GM12878 (cell line): ENCODE measurements around the gene RIC8B. TPM values are rescaled to one million over a fixed set of nuclear protein-coding genes. Genes with fewer than 3 reads are reported as not detected.
A peak's percentile ranks its signal among the peaks of the same experiment; 100 is the strongest.

ENCODE experiments used
- ATF3 ChIP-seq: IDR thresholded peaks from 2 replicates; pipeline ENCODE4 v1.6.1; 2011; ENCODE audit warnings: low read depth, mild to moderate bottlenecking, low read length, moderate library complexity, borderline replicate concordance; ENCODE audit errors: extremely low read depth
- BRCA1 ChIP-seq: IDR thresholded peaks from 2 replicates; pipeline ENCODE4 v1.6.1; 2011; ENCODE audit warnings: low read depth, low read length, improper control_type of control experiment
- CEBPB ChIP-seq, 2 experiments: fragments of 150-350 bp in 1 of 2; IDR thresholded peaks; 2 replicates each; pipeline ENCODE4 v1.6.1; 2012 to 2014; ENCODE audit warnings: low read depth in 2 of 2, low read length in 2 of 2, borderline replicate concordance in 1 of 2, inconsistent platforms in 1 of 2
- CHD1 ChIP-seq: IDR thresholded peaks from 2 replicates; pipeline ENCODE4 v1.6.1; 2012; ENCODE audit warnings: low read depth, low read length, improper control_type of control experiment
- E2F8 ChIP-seq: fragments of 450-650 bp; IDR thresholded peaks from 2 replicates; pipeline ENCODE4 v1.6.1; 2018; ENCODE audit warnings: mild to moderate bottlenecking, low read depth, moderate library complexity; ENCODE audit not compliant: partially characterized antibody
- HCFC1 ChIP-seq: fragments of 150-350 bp; IDR thresholded peaks from 2 replicates; pipeline ENCODE4 v1.6.1; 2014; ENCODE audit warnings: low read length
- IKZF2 ChIP-seq, 2 experiments: fragments of 450-650 bp; IDR thresholded peaks; 2 replicates each; pipeline ENCODE4 v1.6.1; 2017; ENCODE audit warnings: mild to moderate bottlenecking in 2 of 2, moderate library complexity in 2 of 2
- JUND ChIP-seq: IDR thresholded peaks from 2 replicates; pipeline ENCODE4 v1.6.1; 2012; ENCODE audit warnings: low read depth, mild to moderate bottlenecking, low read length, improper control_type of control experiment, moderate library complexity
- MYB ChIP-seq: fragments of 150-350 bp; IDR thresholded peaks from 2 replicates; pipeline ENCODE4 v1.6.1; 2014; ENCODE audit warnings: mild to moderate bottlenecking, low read depth, low read length, borderline replicate concordance
- MYC ChIP-seq: IDR thresholded peaks from 2 replicates; pipeline ENCODE4 v1.6.1; 2011; ENCODE audit warnings: mild to moderate bottlenecking, low read length, moderate library complexity, inconsistent platforms; ENCODE audit not compliant: insufficient read depth, insufficient replicate concordance, insufficient read length, severe bottlenecking
- NFIC ChIP-seq: IDR thresholded peaks from 2 replicates; pipeline ENCODE4 v1.6.1; 2012; ENCODE audit warnings: low read depth, mild to moderate bottlenecking, inconsistent platforms, low read length, moderate library complexity
- NR2F1 ChIP-seq: fragments of 450-650 bp; conservative IDR thresholded peaks from 2 replicates; pipeline ENCODE4 v1.6.1; 2017; ENCODE audit warnings: mild to moderate bottlenecking
- POLR2A ChIP-seq: IDR thresholded peaks from 2 replicates; pipeline ENCODE4 v1.6.1; 2011; ENCODE audit warnings: low read depth, mild to moderate bottlenecking, low read length
- POLR2AphosphoS5 ChIP-seq: IDR thresholded peaks from 2 replicates; pipeline ENCODE4 v1.6.1; 2011; ENCODE audit warnings: mild to moderate bottlenecking, low read length, inconsistent platforms
- RELA ChIP-seq: fragments of 450-650 bp; IDR thresholded peaks from 2 replicates; pipeline ENCODE4 v1.8.0; 2014; ENCODE audit warnings: borderline replicate concordance; ENCODE audit not compliant: partially characterized antibody
- RELB ChIP-seq: fragments of 450-650 bp; IDR thresholded peaks from 2 replicates; pipeline ENCODE4 v1.6.1; 2017; ENCODE audit warnings: low read depth, mild to moderate bottlenecking, moderate library complexity
- SKIL ChIP-seq: fragments of 450-650 bp; IDR thresholded peaks from 2 replicates; pipeline ENCODE4 v1.6.1; 2017; ENCODE audit warnings: mild to moderate bottlenecking, low read depth, inconsistent platforms; ENCODE audit not compliant: poor library complexity, severe bottlenecking
- SMAD5 ChIP-seq: IDR thresholded peaks from 2 replicates; pipeline ENCODE4 v1.6.1; 2016; ENCODE audit warnings: antibody characterized with exemption, low read depth
- STAT1 ChIP-seq: fragments of 450-650 bp; conservative IDR thresholded peaks from 2 replicates; pipeline ENCODE4 v1.6.1; 2014; ENCODE audit warnings: antibody characterized with exemption, mild to moderate bottlenecking
- STAT3 ChIP-seq: IDR thresholded peaks from 2 replicates; pipeline ENCODE4 v1.6.1; 2011; ENCODE audit warnings: low read depth, low read length, improper control_type of control experiment
- TAF1 ChIP-seq: IDR thresholded peaks from 2 replicates; pipeline ENCODE4 v1.6.1; 2011; ENCODE audit warnings: mild to moderate bottlenecking, low read depth, low read length, borderline replicate concordance
- ZNF24 ChIP-seq: fragments of 450-650 bp; IDR thresholded peaks from 2 replicates; pipeline ENCODE4 v1.6.1; 2017; ENCODE audit warnings: antibody characterized with exemption, mild to moderate bottlenecking
- ZNF384 ChIP-seq: IDR thresholded peaks from 2 replicates; pipeline ENCODE4 v1.6.1; 2012; ENCODE audit warnings: low read depth, mild to moderate bottlenecking, low read length, improper control_type of control experiment, borderline replicate concordance
- ZZZ3 ChIP-seq: IDR thresholded peaks from 2 replicates; pipeline ENCODE4 v1.6.1; 2011; ENCODE audit warnings: low read depth; ENCODE audit not compliant: control insufficient read depth, insufficient read length
- polyA plus RNA-seq, 11 experiments: library from polyadenylated mRNA; depleted of rRNA in 4 of 11; unstranded in 6 of 11; stranded (reverse) in 5 of 11; fragments of >200 nt; fragmentation: Nextera tagmentation in 4 of 11; fragmentation: Illumina TruSeq in 1 of 11; extraction: Ambion mirVana in 4 of 11; extraction: Trizol in 1 of 11; gene quantifications; 1 replicate in 1 of 11; 2 replicates in 10 of 11; pipeline versions ENCODE4 v1.2.1 to v1.2.3, GENCODE V29; 2011 to 2016; ENCODE audit warnings: inconsistent platforms in 2 of 11, missing spikeins in 2 of 11, low read depth in 1 of 11
- total RNA-seq, 4 experiments: library from RNA; depleted of rRNA in 3 of 4; stranded (reverse); fragments of >200 nt in 3 of 4; fragmentation: Illumina TruSeq in 1 of 4; extraction: Trizol in 1 of 4; gene quantifications; 2 replicates each; pipeline versions ENCODE4 v1.2.1 to v1.2.3, GENCODE V29; 2013 to 2021

The RIC8B gene
- total and polyA plus RNA-seq, 10 of the 15 experiments (the other 5 are each of a cell fraction or from before 2014, with no cell fraction given) = 2.3 to 10.8 (median 6.2) TPM

- TF ChIP-seq RELA = peak; percentile 37
- peak; percentile 71 for TF ChIP-seq SKIL
- TF ChIP-seq POLR2A = peak; percentile 68
- TF ChIP-seq RELB = peak; percentile 86
- TF ChIP-seq BRCA1 = peak; percentile 34; the same call in 1 of the 2 replicates
- peak; percentile 16; the same call in 1 of the 2 replicates for TF ChIP-seq MYB
- peak; percentile 83 for TF ChIP-seq E2F8
- TF ChIP-seq CEBPB (IDR thresholded peaks at IDR 0.05; ENCODE audit: borderline replicate concordance in 1 of 2, low read depth in 2 of 2, low read length in 2 of 2) = no peak
- TF ChIP-seq ZNF24 = no peak
- no peak for TF ChIP-seq ZZZ3
- no peak for TF ChIP-seq MYC
- TF ChIP-seq IKZF2 (IDR thresholded peaks at IDR 0.05) = peak; percentile 98 to 99
- 0 out of 2 replicates have a peak, but pooled peaks have one; percentile 42 for TF ChIP-seq CHD1
- no peak for TF ChIP-seq ATF3
- peak; percentile 64 for TF ChIP-seq POLR2AphosphoS5
- TF ChIP-seq SMAD5 = 0 out of 2 replicates have a peak, but pooled peaks have one; percentile 36
- TF ChIP-seq TAF1 = no peak
- no peak for TF ChIP-seq JUND
- TF ChIP-seq HCFC1 = peak; percentile 95
- no peak for TF ChIP-seq STAT1
- no peak for TF ChIP-seq NFIC
- TF ChIP-seq ZNF384 = no peak
- peak; percentile 51 for TF ChIP-seq NR2F1
- TF ChIP-seq STAT3 = no peak
Measured at GRCh38 chr12:106774005-106774807, at the start of gene RIC8B (continued).
